Loucy (cell line): Measurements from ENCODE around the gene SPSB4.

Experiments
- H2AFZ ChIP-seq: fragments of 200-600 bp; sonication (generic); 2 replicates; pipeline ENCODE4 v1.6.0; 2016; ENCODE audit warnings: antibody characterized with exemption, mild to moderate bottlenecking, low read length, moderate library complexity
- H3F3A ChIP-seq: fragments of 200-600 bp; 2 replicates; pipeline ENCODE4 v1.6.0; 2016; ENCODE audit warnings: antibody characterized with exemption, low read depth, mild to moderate bottlenecking
- H3K27me3 ChIP-seq: fragments of 200-600 bp; sonication (generic); 2 replicates; pipeline ENCODE4 v1.6.1; 2014; ENCODE audit warnings: low read length, mild to moderate bottlenecking; ENCODE audit not compliant: insufficient read depth, poor library complexity, severe bottlenecking
- H3K36me3 ChIP-seq: fragments of 200-600 bp; sonication (generic); 2 replicates; pipeline ENCODE4 v1.6.1; 2016; ENCODE audit warnings: low read length; ENCODE audit not compliant: insufficient read depth
- H3K4me1 ChIP-seq: fragments of 200-600 bp; sonication (generic); 2 replicates; pipeline ENCODE4 v1.5.1; 2014; ENCODE audit warnings: low read length, mild to moderate bottlenecking; ENCODE audit not compliant: insufficient read depth, poor library complexity, severe bottlenecking
- H3K4me2 ChIP-seq: fragments of 200-600 bp; sonication (generic); 2 replicates; pipeline ENCODE4 v1.6.0; 2014; ENCODE audit warnings: antibody characterized with exemption, low read length, low read depth, mild to moderate bottlenecking; ENCODE audit not compliant: poor library complexity, severe bottlenecking
- H3K4me3 ChIP-seq: fragments of 200-600 bp; sonication (generic); 2 replicates; pipeline ENCODE4 v1.5.1; 2014; ENCODE audit warnings: low read length, mild to moderate bottlenecking, mixed read lengths; ENCODE audit not compliant: poor library complexity, severe bottlenecking
- H3K79me2 ChIP-seq: fragments of 200-600 bp; sonication (generic); 2 replicates; pipeline ENCODE4 v1.6.1; 2014; ENCODE audit warnings: low read length; ENCODE audit not compliant: insufficient read depth
- H3K9ac ChIP-seq: fragments of 200-600 bp; sonication (generic); 2 replicates; pipeline ENCODE4 v1.6.0; 2014; ENCODE audit warnings: mild to moderate bottlenecking, low read depth, low read length, moderate library complexity; ENCODE audit not compliant: poor library complexity, severe bottlenecking
- H3K9me2 ChIP-seq: fragments of 200-600 bp; sonication (generic); replicated peaks from 2 replicates; pipeline ENCODE4 v1.6.1; 2016; ENCODE audit warnings: low read depth, low read length, mixed read lengths
- H3K9me3 ChIP-seq: fragments of 200-600 bp; sonication (generic); 2 replicates; pipeline ENCODE4 v1.6.1; 2014; ENCODE audit warnings: mild to moderate bottlenecking, antibody characterized with exemption, low read length, low read depth; ENCODE audit not compliant: insufficient read depth
- H4K20me1 ChIP-seq: fragments of 200-600 bp; sonication (generic); 2 replicates; pipeline ENCODE4 v1.6.0; 2014; ENCODE audit warnings: antibody characterized with exemption, low read length, mild to moderate bottlenecking; ENCODE audit not compliant: insufficient read depth, poor library complexity, severe bottlenecking
- EZH2phosphoT487 ChIP-seq: fragments of 200-600 bp; IDR thresholded peaks from 2 replicates; pipeline ENCODE4 v1.6.1; 2018; ENCODE audit warnings: antibody characterized with exemption, mild to moderate bottlenecking, moderate library complexity, borderline replicate concordance
- TF ChIP-seq, protein P1 (sequence below): fragments of 200-600 bp; sonication (generic); conservative IDR thresholded peaks from 2 replicates; pipeline ENCODE4 v1.5.1; 2014; ENCODE audit warnings: mild to moderate bottlenecking, antibody characterized with exemption, low read length

SPSB4 gene

DNA sequence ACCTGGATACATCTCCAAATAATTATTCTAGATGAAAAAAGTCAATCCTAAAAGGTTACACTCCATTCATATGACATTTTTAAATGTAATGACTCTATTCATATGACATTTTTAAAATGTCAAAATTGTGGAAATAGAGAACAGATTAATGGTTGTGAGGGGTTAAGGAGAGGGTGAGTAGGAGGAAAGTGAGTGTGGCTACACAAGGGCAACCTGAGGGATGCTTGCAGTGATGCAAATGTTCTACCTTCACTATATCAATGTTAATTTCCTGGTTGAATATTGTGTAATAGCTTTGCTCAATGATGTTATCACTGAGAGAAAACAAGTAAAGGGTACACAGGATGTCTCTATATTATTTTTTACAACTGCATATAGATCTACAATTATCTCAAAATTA is 125.6 kb downstream of the SPSB4 start:
- Histone ChIP-seq H3K9me3 (no peaks in the 10 kb centered on the region), H3F3A (no peaks in the 10 kb centered on the region), H3K4me1 (no peaks in the 10 kb centered on the region), H3K27me3 (no peaks in the 10 kb centered on the region), H2AFZ (no peak overlapping the region), H3K36me3 (no peaks in the 10 kb centered on the region), H3K4me3 (no peak overlapping the region), H3K9me2 (no peaks in the 10 kb centered on the region), H4K20me1 (no peaks in the 10 kb centered on the region), H3K79me2 (no peaks in the 10 kb centered on the region), H3K4me2 (no peak overlapping the region), H3K9ac (no peak overlapping the region)
- TF ChIP-seq EZH2phosphoT487, result no peak
- TF ChIP-seq, protein P1, sequence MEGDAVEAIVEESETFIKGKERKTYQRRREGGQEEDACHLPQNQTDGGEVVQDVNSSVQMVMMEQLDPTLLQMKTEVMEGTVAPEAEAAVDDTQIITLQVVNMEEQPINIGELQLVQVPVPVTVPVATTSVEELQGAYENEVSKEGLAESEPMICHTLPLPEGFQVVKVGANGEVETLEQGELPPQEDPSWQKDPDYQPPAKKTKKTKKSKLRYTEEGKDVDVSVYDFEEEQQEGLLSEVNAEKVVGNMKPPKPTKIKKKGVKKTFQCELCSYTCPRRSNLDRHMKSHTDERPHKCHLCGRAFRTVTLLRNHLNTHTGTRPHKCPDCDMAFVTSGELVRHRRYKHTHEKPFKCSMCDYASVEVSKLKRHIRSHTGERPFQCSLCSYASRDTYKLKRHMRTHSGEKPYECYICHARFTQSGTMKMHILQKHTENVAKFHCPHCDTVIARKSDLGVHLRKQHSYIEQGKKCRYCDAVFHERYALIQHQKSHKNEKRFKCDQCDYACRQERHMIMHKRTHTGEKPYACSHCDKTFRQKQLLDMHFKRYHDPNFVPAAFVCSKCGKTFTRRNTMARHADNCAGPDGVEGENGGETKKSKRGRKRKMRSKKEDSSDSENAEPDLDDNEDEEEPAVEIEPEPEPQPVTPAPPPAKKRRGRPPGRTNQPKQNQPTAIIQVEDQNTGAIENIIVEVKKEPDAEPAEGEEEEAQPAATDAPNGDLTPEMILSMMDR, result no peak

DNA sequence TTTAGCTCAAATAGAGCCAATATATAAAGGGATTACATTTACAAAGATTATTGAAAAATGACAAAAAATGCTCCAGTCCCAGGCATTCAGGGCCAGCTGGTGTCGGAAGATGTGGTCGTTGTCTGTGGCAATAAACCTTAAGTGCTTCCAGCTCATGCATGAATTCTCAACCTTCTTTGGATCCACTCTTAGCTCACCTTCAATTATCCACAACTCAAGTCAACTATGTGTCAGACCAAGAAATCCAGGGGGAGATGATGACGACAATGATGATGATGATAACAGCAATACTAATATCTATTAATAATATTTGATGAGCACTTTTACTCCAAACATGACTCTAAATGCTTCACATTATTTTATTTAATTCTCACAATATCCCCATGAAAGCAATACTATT is 126.9 kb downstream of the SPSB4 start:
- Histone ChIP-seq H2AFZ (no peak overlapping the region), H3K79me2 (no peaks in the 10 kb centered on the region), H3K4me1 (no peaks in the 10 kb centered on the region), H3K4me3 (no peak overlapping the region), H3K9ac (no peak overlapping the region), H3K9me3 (no peaks in the 10 kb centered on the region), H3K4me2 (no peak overlapping the region), H3K27me3 (no peaks in the 10 kb centered on the region), H3F3A (no peaks in the 10 kb centered on the region), H3K36me3 (no peaks in the 10 kb centered on the region), H4K20me1 (no peaks in the 10 kb centered on the region), H3K9me2 (no peaks in the 10 kb centered on the region)
- TF ChIP-seq, protein P1, result no peak

- TF ChIP-seq EZH2phosphoT487, result no peak
- TF ChIP-seq, protein P1, result no peak
- H2AFZ ChIP-seq, result no peak overlapping the region
These were observed 127.4 kb downstream of the SPSB4 start for GRCh38 chr3:141178551-141178950.

More at GRCh38 chr3:141178551-141178950, 127.4 kb downstream of the SPSB4 start:
- Histone ChIP-seq H4K20me1 (no peaks in the 10 kb centered on the region), H3K79me2 (no peaks in the 10 kb centered on the region), H3K4me1 (no peaks in the 10 kb centered on the region), H3K4me3 (no peak overlapping the region), H3K9me3 (no peaks in the 10 kb centered on the region), H3K36me3 (no peaks in the 10 kb centered on the region), H3F3A (no peaks in the 10 kb centered on the region), H3K4me2 (no peak overlapping the region), H3K9me2 (no peaks in the 10 kb centered on the region), H3K9ac (no peak overlapping the region), H3K27me3 (no peaks in the 10 kb centered on the region)
